ENCODE measurements around the gene SH3PXD2A. TPM values are rescaled to one million over a fixed set of nuclear protein-coding genes. Genes with fewer than 3 reads are reported as not detected.
"Not testable (repeated sequence)": the region's sequence is repeated elsewhere in the genome, so short reads cannot be mapped to it uniquely, and the experiment has no call there.

The SH3PXD2A gene
- polyA plus RNA-seq, 3 donors: 3.0 to 61.0 (median 36.1) TPM

DNA sequence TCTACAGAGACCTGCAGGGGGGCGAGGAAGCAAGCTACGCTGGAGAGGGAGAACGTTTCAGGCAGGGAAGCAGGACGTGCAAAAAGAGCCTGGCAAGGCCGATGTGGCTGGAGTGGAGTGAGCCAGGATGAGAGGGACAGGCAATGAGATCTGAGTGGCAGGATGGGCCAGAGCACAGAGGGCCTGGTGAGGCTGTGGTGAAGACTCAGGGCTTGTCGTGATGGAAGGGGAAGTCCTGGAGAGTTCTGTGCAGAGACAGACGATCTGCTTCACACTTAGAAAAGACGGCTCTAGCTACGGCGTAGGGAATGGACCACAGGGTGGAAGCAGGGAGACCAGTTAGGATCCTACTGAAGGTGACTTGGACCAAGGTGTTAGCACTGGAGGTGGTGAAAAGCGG, 87.0 kb downstream of the SH3PXD2A start:
- no peak overlapping the region for H3K27ac ChIP-seq (ENCODE audit: low read depth, low read length)
- 84 to 90% (median 84%) methylated on average over 11 of the region's 11 CpGs for WGBS, 3 donors

GRCh38 chr10:103767756-103768155, 87.6 kb downstream of the SH3PXD2A start:
- WGBS, 3 donors: 47 to 98% (median 73%) methylated on average over 1 of the region's 1 CpG
- H3K27ac ChIP-seq (ENCODE audit: low read depth, low read length): no peak overlapping the region

GRCh38 chr10:103766751-103767505, 88.4 kb downstream of the SH3PXD2A start:
- 81 to 86% (median 83%) methylated on average over 8 of the region's 8 CpGs for WGBS, 3 donors
- H3K27ac ChIP-seq (ENCODE audit: low read depth, low read length): no peak overlapping the region

GRCh38 chr10:103765981-103766380, 89.4 kb downstream of the SH3PXD2A start:
- whole genome bisulfite sequencing, 3 donors: 59 to 63% (median 62%) methylated on average over 8 of the region's 8 CpGs
- H3K27ac ChIP-seq (ENCODE audit: low read depth, low read length): no peak overlapping the region

DNA sequence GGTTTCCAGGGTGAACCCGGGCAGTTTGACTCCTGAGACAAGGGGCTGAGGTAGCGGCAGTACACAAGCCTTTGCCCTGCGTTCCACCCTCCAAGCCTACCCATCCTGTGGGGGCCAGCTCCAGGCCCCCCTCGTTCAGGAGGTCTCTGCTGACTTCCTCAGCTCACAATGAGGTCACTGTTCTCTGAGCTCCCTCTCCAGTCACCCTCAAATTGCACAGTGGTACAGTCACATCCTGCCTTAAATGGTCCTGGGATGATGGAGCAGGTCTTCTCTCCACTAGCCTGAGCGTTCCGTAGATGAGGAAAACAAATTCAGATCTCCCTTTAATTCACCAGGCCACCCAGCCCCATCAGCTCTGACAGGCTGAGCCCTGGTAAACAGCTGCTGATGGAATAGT, 90.2 kb downstream of the SH3PXD2A start:
- 76 to 81% (median 78%) methylated on average over 6 of the region's 6 CpGs for WGBS, 3 donors
- no peak overlapping the region for H3K27ac ChIP-seq (ENCODE audit: low read depth, low read length)

DNA sequence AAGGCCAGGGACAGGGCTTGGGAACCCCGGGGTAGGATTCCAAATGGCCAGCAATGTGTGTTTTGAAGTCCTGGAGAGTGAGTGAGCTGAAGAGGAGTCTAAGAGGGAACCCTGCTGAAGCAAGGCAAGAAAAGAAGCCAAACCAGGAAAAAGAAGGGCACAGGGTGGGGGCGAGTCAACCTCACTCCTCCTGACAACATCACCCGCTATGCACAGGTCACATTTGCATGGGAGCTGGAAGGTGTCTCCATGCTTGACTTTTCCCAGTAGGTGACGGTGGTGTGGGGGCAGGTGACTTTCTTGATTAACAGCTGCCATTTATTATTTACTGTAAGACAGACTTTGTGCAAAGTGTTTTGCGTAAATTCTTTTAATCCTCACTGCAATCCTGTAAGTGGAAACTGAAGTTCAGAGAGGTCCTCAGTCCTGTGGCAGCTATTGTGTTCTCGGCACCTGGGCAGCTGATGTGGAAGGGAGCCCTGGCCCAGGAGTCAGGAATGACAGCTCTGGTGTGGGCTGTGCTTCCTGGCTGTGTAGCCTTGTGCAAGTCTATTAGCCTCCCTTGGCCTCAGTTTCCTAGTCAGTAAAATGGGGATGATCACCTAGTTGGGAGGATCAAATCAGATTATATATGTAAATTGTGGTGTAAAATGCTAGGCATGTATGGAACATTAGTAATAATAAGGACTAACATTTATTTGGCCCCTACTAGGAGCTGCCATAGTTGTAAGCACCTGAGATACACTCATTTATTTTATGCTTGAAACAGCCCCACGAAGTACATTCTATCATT, 90.9 kb downstream of the SH3PXD2A start:
- H3K27ac ChIP-seq (ENCODE audit: low read depth, low read length): no peak overlapping the region
- 78 to 87% (median 86%) methylated on average over 7 of the region's 7 CpGs for WGBS, 3 donors

DNA sequence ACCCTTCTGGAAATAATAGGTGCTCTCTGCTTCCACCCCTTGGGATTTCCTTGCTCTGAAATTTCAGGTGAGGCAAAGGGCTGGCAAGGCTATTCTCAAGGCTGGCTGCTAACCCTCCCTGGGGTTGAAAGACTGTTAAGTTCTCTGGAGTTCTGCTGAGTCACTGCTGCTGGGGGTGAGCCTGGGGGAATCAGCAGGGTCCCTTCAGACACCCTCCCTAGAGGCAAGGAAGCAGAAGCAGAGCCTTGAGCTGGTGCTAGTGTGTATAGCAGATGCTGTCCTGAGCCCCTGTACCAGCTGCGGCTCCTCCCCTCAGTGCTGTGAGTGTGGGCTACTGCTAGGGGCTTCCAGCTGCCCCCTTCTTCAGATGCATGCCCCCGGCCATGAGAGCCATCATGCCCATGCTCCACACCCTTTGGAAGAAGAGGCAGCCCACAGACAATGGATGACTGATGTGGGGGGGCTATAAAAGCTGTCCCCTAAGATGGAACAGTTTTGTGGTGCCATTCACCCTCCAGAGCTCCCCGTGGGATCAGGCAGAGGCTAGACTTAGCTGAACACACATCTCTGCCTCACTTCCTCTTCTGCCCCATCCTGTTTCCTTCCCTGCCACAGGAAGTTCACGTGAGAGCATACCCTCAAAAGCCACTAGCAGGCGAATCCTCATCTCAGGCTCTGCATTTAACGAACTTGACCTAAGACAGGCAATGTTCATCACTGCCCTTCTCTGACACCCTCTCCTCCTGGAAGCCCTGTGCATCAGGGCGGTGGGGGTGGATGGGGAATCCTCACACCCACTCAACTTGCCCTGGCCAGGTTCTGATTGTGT, 91.8 kb downstream of the SH3PXD2A start:
- H3K27ac ChIP-seq (ENCODE audit: low read depth, low read length): no peak overlapping the region
- 53 to 79% (median 62%) methylated on average over 7 of the region's 7 CpGs for WGBS, 3 donors

DNA sequence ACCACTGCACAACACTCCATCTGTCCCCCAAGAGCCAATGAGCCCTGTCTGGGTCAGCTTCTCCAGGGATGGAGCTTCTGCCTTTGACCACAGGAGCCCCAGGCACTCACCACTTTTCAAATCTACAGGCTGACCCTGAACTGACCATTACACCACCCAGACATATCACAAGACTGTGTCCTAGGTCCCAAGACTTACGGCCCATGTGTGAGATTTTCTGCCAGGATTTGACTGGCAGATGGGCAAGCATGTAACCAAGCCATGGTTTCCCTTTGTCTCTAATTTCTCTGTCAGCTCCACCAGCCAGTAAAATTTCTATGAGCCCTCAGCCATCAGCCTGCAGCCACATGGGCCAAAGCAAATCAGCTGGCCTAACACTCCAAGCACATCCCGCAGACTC, 92.5 kb downstream of the SH3PXD2A start:
- H3K27ac ChIP-seq (ENCODE audit: low read depth, low read length): no peak overlapping the region
- WGBS, 3 donors: 94 to 98% (median 94%) methylated on average over 2 of the region's 2 CpGs

DNA sequence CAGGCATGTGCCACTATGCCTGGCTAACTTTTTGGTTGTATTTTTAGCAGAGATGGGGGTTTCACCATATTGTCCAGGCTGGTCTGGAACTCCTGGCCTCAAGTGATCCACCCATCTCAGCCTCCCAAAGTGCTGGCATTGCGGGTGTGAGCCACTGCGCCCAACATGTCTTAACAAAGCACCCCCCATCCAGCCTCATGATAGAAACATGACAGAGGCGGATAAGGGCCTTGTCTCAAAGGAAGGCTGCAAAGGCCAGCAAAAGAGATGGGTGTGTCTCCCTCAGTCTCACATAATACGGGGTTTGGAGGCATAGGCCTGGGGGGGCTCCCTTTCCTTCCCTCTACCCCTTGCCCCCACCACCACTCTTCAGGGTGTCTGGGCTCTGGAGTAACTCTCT, 93.2 kb downstream of the SH3PXD2A start:
- no peak overlapping the region for H3K27ac ChIP-seq (ENCODE audit: low read depth, low read length)
- WGBS, 3 donors: 85 to 97% (median 87%) methylated on average over 4 of the region's 4 CpGs

DNA sequence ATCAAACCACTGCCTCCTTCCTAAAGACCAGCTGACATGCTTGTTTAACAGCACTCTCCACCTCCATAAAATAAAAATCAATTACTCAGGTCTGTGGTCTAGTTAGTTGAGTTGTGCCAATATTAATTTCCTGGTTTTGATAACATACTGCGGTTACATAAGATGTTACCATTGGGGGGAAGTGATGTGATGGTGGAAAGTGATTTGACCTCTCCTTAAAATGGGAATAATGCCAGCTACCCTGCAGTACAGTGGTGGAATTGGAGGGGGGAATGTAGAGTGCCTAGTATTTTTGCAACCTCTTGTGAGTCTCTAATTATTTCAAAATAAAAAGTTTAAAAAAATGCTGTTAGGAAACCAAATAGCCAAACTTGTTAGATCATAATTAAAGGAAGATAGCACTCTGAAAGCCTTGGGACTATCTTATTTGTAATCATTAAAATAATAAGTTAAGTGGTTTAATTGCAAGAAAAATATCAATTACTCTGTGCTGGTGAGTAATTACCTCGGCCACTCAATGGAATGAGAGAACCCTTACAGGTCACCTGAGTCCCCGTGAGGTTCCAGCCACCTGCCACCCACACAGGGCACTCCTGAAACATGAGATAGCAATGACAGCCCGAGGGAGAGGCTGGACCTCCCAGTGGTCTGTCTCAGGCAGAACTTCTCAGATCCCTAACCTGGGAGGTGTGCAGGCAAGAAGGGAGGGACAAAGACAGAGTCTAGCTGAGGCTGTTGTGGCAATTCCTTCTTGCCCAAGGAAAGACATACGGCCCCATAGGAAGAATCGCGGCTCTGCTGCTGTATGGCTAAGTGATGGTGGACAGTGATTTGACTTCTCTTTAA, 94.1 kb downstream of the SH3PXD2A start:
- WGBS, 3 donors: 63 to 74% (median 69%) methylated on average over 7 of the region's 7 CpGs
- H3K27ac ChIP-seq (ENCODE audit: low read depth, low read length): no peak overlapping the region

- not testable (repeated sequence) for H3K27ac ChIP-seq (ENCODE audit: low read depth, low read length)
- 94 to 97% (median 95%) methylated on average over 3 of the region's 3 CpGs for WGBS, 3 donors
Measured at GRCh38 chr10:103760233-103760632, 95.1 kb downstream of the SH3PXD2A start.

DNA sequence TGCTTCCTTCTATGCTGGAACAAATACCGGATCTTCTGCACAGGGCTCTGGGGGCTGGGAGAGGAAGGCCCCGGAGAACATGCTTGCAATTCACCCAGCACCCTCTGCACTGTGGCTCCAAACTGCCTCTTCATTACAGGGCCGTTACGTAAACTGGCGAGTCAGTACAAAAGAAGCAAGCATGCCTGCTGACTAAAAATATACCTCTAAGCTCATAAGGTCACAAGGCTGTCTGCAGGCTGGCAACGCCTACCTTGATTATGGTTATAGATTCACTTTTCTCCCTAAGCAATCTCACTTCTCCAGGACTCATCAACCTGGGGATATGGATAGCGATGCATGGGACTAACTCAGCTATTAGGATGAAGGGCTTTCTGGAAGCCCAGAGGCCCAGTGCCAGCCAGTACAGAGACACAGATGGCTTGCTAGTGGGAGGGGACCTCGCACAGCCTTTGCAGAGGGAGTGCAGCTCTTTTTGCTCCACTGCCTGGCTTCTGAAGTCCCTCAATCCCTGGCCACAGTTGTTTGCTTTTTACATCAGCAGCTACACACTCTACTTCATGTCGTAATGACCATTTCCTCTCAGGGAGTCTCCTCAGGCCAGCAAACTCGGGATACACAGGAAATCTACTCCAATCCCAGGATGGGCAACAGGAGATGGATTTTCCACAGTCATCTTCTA, 96.1 kb downstream of the SH3PXD2A start:
- H3K27ac ChIP-seq (ENCODE audit: low read depth, low read length): no peak overlapping the region
- WGBS, 3 donors: 26 to 58% (median 28%) methylated on average over 10 of the region's 10 CpGs

- no peak overlapping the region for H3K27ac ChIP-seq (ENCODE audit: low read depth, low read length)
- WGBS, 3 donors: 73 to 81% (median 74%) methylated on average over 2 of the region's 2 CpGs
Measured at GRCh38 chr10:103758294-103758681, 97.1 kb downstream of the SH3PXD2A start.

- WGBS, 3 donors: 39 to 78% (median 45%) methylated on average over 18 of the region's 18 CpGs
- no peak overlapping the region for H3K27ac ChIP-seq (ENCODE audit: low read depth, low read length)
Measured at GRCh38 chr10:103757531-103758293, 97.7 kb downstream of the SH3PXD2A start.

DNA sequence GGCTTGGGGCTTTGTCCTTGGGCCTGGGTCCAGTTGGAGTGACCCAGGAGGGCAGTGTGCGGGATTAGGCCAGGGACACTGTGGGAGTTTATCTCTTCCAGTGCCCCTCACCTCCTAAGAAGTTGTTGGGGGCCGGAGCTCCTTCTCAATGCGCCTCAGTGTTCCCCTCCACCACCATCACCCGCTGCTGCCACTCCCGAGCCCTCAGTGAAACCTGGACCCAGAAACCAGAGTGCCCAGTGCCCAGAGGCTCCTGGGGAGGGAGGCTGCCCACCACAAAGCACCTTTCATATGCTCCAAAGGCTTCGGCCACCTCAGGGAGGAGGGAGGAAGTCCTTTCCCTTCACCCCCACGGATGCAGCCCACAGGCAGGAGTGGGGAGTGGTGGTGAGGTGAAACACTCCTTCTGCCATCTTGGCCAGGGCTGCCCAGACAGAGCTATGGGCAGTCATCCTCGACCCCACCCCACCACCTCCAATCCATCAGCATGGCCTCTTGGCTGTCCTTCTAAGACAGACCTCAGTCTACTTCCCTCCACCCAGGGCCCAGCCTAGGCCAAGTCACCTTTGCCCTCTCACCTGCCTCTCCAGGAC, 99.0 kb downstream of the SH3PXD2A start:
- no peak overlapping the region for H3K27ac ChIP-seq (ENCODE audit: low read depth, low read length)
- WGBS, 3 donors: 85 to 97% (median 93%) methylated on average over 8 of the region's 8 CpGs

DNA sequence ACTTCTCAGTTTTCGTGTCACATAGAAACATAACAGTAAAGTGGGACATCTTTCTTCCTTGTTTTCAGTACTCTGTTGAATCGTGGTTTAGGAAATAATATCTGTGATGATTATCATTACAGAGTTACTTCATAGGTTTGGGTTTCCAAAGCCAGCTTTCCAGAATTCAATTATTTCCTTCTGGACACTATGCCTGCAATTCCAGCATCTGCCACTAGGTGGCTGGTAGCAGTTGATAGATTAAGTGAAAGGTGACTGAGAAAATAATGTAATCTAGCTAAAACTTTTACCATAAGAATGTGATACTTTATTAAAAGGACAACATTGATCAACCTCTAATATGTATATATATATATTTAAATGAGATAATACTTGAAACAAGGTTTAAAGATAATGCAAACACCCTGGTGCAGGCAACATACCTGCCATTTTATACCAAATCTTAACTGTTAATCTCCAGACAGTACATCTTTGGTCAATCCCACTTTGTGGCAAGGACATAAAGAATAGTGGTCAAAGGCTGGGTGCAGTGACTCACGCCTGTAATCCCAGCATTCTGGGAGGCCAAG, 102.6 kb downstream of the SH3PXD2A start:
- 81 to 86% (median 82%) methylated on average over 3 of the region's 3 CpGs for WGBS, 3 donors
- no peak overlapping the region for H3K27ac ChIP-seq (ENCODE audit: low read depth, low read length)

Data from adipose tissue (tissue), 3 donors.